ENCODE measurements around the gene MYOF.

Gene MYOF

GRCh38 chr10:93482145-93482834 is at the start of gene MYOF:
Gene MYOF, minus strand, starts transcription at chr10:93482334. Its CDS starts 140 bp downstream, at chr10:93482194.
- DNase-seq, result peak in 5 of 6 experiments; percentile 9 to 72 (median 45)

GRCh38 chr10:93518531-93518930 is 36.4 kb upstream of the MYOF start:
- no peak for DNase-seq

- no peak for DNase-seq
Observed at GRCh38 chr10:93516006-93516380, 33.9 kb upstream of the MYOF start.

- DNase-seq, result no peak
Observed at GRCh38 chr10:93515071-93516005, 33.2 kb upstream of the MYOF start.

GRCh38 chr10:93514521-93514920 is 32.4 kb upstream of the MYOF start:
- DNase-seq, result no peak

- no peak for DNase-seq
Observed at GRCh38 chr10:93513091-93513490, 31.0 kb upstream of the MYOF start.

GRCh38 chr10:93512565-93512964 is 30.4 kb upstream of the MYOF start:
- no peak for DNase-seq

GRCh38 chr10:93509816-93510215 is 27.7 kb upstream of the MYOF start:
- no peak for DNase-seq

GRCh38 chr10:93505075-93505474 is 22.9 kb upstream of the MYOF start:
- DNase-seq, result no peak

GRCh38 chr10:93503075-93503474 is 20.9 kb upstream of the MYOF start:
- no peak for DNase-seq

- no peak for DNase-seq
Observed at GRCh38 chr10:93501650-93502049, 19.5 kb upstream of the MYOF start.

- DNase-seq, result no peak
Observed at GRCh38 chr10:93498166-93498565, 16.0 kb upstream of the MYOF start.

- DNase-seq, result peak; percentile 90 to 94 (median 92)
Observed at GRCh38 chr10:93496322-93497041, 14.3 kb upstream of the MYOF start, which contains the start of gene CEP55. Gene CEP55, plus strand, starts transcription at chr10:93496612. Its CDS starts 3,440 bp downstream, at chr10:93500052.

GRCh38 chr10:93495654-93496321 is 13.7 kb upstream of the MYOF start:
- peak in 1 of 6 experiments; percentile 24 for DNase-seq

- DNase-seq, result no peak
Observed at GRCh38 chr10:93494494-93494893, 12.4 kb upstream of the MYOF start.

GRCh38 chr10:93493162-93493561 is 11.0 kb upstream of the MYOF start:
- no peak for DNase-seq

GRCh38 chr10:93491602-93492121 is 9.5 kb upstream of the MYOF start:
- DNase-seq, result no peak

- DNase-seq, result no peak
Observed at GRCh38 chr10:93488956-93489528, 6.9 kb upstream of the MYOF start.

- DNase-seq, result no peak
Observed at GRCh38 chr10:93485690-93486089, 3.6 kb upstream of the MYOF start.

GRCh38 chr10:93481637-93482144 is 443 bp downstream of the MYOF start:
- DNase-seq, result no peak

GRCh38 chr10:93478873-93479272 is 3.3 kb downstream of the MYOF start:
- DNase-seq, result no peak

GRCh38 chr10:93476756-93477155 is 5.4 kb downstream of the MYOF start:
- no peak for DNase-seq
